Breast epithelium (tissue), 4 donors: Measurements from ENCODE around the gene UACA. TPM values are rescaled to one million over a fixed set of nuclear protein-coding genes. Genes with fewer than 3 reads are reported as not detected.

Experiments used
- DNase-seq, 2 donors: peaks; one replicate each; pipeline ENCODE4 v3.0.0-alpha.2; 2019; ENCODE audit warnings: low spot score in 2 of 2
- H3K27ac ChIP-seq, 2 donors: fragments of 200-600 bp; sonication (generic) in 1 of 2; one replicate each; pipeline ENCODE4 v1.5.1; 2016 to 2019; ENCODE audit warnings: mild to moderate bottlenecking in 1 of 2
- H3K27me3 ChIP-seq, 2 donors: fragments of 200-600 bp; sonication (generic) in 1 of 2; one replicate each; pipeline versions ENCODE4 v1.5.1 to v1.6.0; 2017 to 2019; ENCODE audit warnings: control low read depth in 1 of 2, mild to moderate bottlenecking in 1 of 2
- H3K36me3 ChIP-seq: fragments of 200-600 bp; one replicate; pipeline ENCODE4 v1.5.1; 2019
- H3K4me1 ChIP-seq, 2 donors: fragments of 200-600 bp; sonication (generic); one replicate each; pipeline ENCODE4 v1.5.1; 2016 to 2019; ENCODE audit warnings: control low read depth in 1 of 2
- H3K4me3 ChIP-seq, 3 donors: fragments of 200-600 bp; sonication (generic); 1 replicate in 2 of 3; 2 replicates in 1 of 3; pipeline ENCODE4 v1.5.1; 2016 to 2019; ENCODE audit warnings: mild to moderate bottlenecking in 3 of 3, moderate library complexity in 2 of 3
- H3K9me3 ChIP-seq, 2 donors: fragments of 200-600 bp; sonication (generic) in 1 of 2; one replicate each; pipeline ENCODE4 v1.5.1; 2016 to 2019; ENCODE audit warnings: control low read depth in 1 of 2
- CTCF ChIP-seq, 3 donors: fragments of 450-650 bp; IDR thresholded peaks; one replicate each; pipeline ENCODE4 v1.5.1; 2016 to 2017; ENCODE audit warnings: antibody characterized with exemption in 3 of 3, mild to moderate bottlenecking in 3 of 3, moderate library complexity in 3 of 3
- POLR2A ChIP-seq: fragments of 450-650 bp; IDR thresholded peaks from one replicate; pipeline ENCODE4 v1.6.1; 2016; ENCODE audit warnings: antibody characterized with exemption, mild to moderate bottlenecking, moderate library complexity
- POLR2AphosphoS5 ChIP-seq, 3 donors: sonication (generic); formaldehyde crosslinking; IDR thresholded peaks; one replicate each; pipeline ENCODE4 v1.6.1; 2017; ENCODE audit warnings: antibody characterized with exemption in 3 of 3
- intact Hi-C: fragments of 100-400 bp; cut with DNase I; formaldehyde crosslinking; loops from one replicate; pipeline ENCODE4 v1.15.1; 2023; ENCODE audit warnings: low total_unique reads
- total RNA-seq, 3 donors: library from RNA; depleted of rRNA; stranded (reverse); fragments of >200 nt; gene quantifications; one replicate each; pipeline ENCODE4 v1.1.0, GENCODE V29; 2016

Gene UACA
- total RNA-seq, 3 donors from 2014 or later: 68.5 to 144 (median 71.7) TPM

- H3K27ac ChIP-seq: no peak overlapping the region
- no peaks in the 10 kb centered on the region for H3K9me3 ChIP-seq
- no peaks in the 10 kb centered on the region for H3K4me1 ChIP-seq
- intact Hi-C loops: no loop called here
- H3K36me3 ChIP-seq: no peaks in the 10 kb centered on the region
- H3K4me3 ChIP-seq: no peak overlapping the region
- DNase-seq: no peak
- no peaks in the 10 kb centered on the region for H3K27me3 ChIP-seq
- TF ChIP-seq POLR2AphosphoS5 (IDR thresholded peaks at IDR 0.05) (no peak), CTCF (IDR thresholded peaks at IDR 0.05) (no peak), POLR2A (no peak)
Observed at GRCh38 chr15:70778258-70779076, 15.1 kb upstream of the UACA start.

GRCh38 chr15:70777170-70777926 is 14.0 kb upstream of the UACA start:
- no peaks in the 10 kb centered on the region for H3K36me3 ChIP-seq
- H3K27ac ChIP-seq: no peak overlapping the region
- no peaks in the 10 kb centered on the region for H3K27me3 ChIP-seq
- no peak for DNase-seq
- TF ChIP-seq CTCF (IDR thresholded peaks at IDR 0.05) (no peak), POLR2A (no peak), POLR2AphosphoS5 (IDR thresholded peaks at IDR 0.05) (no peak)
- H3K9me3 ChIP-seq: no peaks in the 10 kb centered on the region
- H3K4me3 ChIP-seq: no peak overlapping the region
- intact Hi-C loops: no loop called here
- no peaks in the 10 kb centered on the region for H3K4me1 ChIP-seq

- H3K27me3 ChIP-seq: no peaks in the 10 kb centered on the region
- H3K36me3 ChIP-seq: no peaks in the 10 kb centered on the region
- no peaks in the 10 kb centered on the region for H3K4me1 ChIP-seq
- TF ChIP-seq POLR2AphosphoS5 (IDR thresholded peaks at IDR 0.05): no peak
- TF ChIP-seq CTCF (IDR thresholded peaks at IDR 0.05): no peak
- TF ChIP-seq POLR2A: no peak
- no peak overlapping the region for H3K4me3 ChIP-seq
- no peaks in the 10 kb centered on the region for H3K9me3 ChIP-seq
- no peak overlapping the region for H3K27ac ChIP-seq
- DNase-seq: no peak
- intact Hi-C loops: no loop called here
Observed at GRCh38 chr15:70775160-70775559, 11.8 kb upstream of the UACA start.

- Histone ChIP-seq H3K27me3 (no peaks in the 10 kb centered on the region), H3K27ac (no peak overlapping the region), H3K36me3 (no peaks in the 10 kb centered on the region), H3K4me3 (no peak overlapping the region), H3K4me1 (no peaks in the 10 kb centered on the region), H3K9me3 (no peaks in the 10 kb centered on the region)
- intact Hi-C loops: no loop called here
- DNase-seq: no peak
- TF ChIP-seq POLR2AphosphoS5 (IDR thresholded peaks at IDR 0.05): no peak
- no peak for TF ChIP-seq CTCF (IDR thresholded peaks at IDR 0.05)
- TF ChIP-seq POLR2A: no peak
Observed at GRCh38 chr15:70772402-70772801, 9.0 kb upstream of the UACA start.

GRCh38 chr15:70770863-70771262 is 7.5 kb upstream of the UACA start:
- Histone ChIP-seq H3K9me3 (no peaks in the 10 kb centered on the region), H3K27me3 (no peaks in the 10 kb centered on the region), H3K4me3 (no peak overlapping the region), H3K4me1 (no peaks in the 10 kb centered on the region), H3K36me3 (no peaks in the 10 kb centered on the region), H3K27ac (no peak overlapping the region)
- no peak for TF ChIP-seq CTCF (IDR thresholded peaks at IDR 0.05)
- TF ChIP-seq POLR2AphosphoS5 (IDR thresholded peaks at IDR 0.05): no peak
- intact Hi-C loops: no loop called here
- no peak for DNase-seq
